AG09309 (cell line): ENCODE data around the gene PRXL2B.

Experiments used
- DNase-seq: peaks from one replicate; pipeline ENCODE4 v3.0.0-alpha.2; 2010; ENCODE audit warnings: low read depth
- H3K4me3 ChIP-seq: 2 replicates; pipeline ENCODE4 v1.5.1; 2011; ENCODE audit warnings: mild to moderate bottlenecking, low read depth, low read length, moderate library complexity; ENCODE audit not compliant: control insufficient read depth
- TF ChIP-seq, protein P1 (sequence below): IDR thresholded peaks from 2 replicates; pipeline ENCODE4 v1.5.1; 2011; ENCODE audit warnings: mild to moderate bottlenecking, low read depth, low read length, inconsistent platforms; ENCODE audit not compliant: insufficient read depth, control insufficient read depth; ENCODE audit errors: missing control alignments

The PRXL2B gene

GRCh38 chr1:2628191-2628932 lies 41.8 kb downstream of the PRXL2B start:
- no peak for DNase-seq
- H3K4me3 ChIP-seq, result no peak overlapping the region
- TF ChIP-seq, protein P1, sequence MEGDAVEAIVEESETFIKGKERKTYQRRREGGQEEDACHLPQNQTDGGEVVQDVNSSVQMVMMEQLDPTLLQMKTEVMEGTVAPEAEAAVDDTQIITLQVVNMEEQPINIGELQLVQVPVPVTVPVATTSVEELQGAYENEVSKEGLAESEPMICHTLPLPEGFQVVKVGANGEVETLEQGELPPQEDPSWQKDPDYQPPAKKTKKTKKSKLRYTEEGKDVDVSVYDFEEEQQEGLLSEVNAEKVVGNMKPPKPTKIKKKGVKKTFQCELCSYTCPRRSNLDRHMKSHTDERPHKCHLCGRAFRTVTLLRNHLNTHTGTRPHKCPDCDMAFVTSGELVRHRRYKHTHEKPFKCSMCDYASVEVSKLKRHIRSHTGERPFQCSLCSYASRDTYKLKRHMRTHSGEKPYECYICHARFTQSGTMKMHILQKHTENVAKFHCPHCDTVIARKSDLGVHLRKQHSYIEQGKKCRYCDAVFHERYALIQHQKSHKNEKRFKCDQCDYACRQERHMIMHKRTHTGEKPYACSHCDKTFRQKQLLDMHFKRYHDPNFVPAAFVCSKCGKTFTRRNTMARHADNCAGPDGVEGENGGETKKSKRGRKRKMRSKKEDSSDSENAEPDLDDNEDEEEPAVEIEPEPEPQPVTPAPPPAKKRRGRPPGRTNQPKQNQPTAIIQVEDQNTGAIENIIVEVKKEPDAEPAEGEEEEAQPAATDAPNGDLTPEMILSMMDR, result no peak

- DNase-seq, result no peak
- H3K4me3 ChIP-seq, result no peak overlapping the region
- TF ChIP-seq, protein P1, result no peak
Measured at GRCh38 chr1:2628933-2629626, 42.5 kb downstream of the PRXL2B start.

GRCh38 chr1:2629627-2630497 lies 43.3 kb downstream of the PRXL2B start:
- no peak for DNase-seq
- H3K4me3 ChIP-seq, result no peak overlapping the region
- TF ChIP-seq, protein P1, result no peak

GRCh38 chr1:2630498-2631135 lies 44.0 kb downstream of the PRXL2B start:
- DNase-seq, result no peak
- no peak overlapping the region for H3K4me3 ChIP-seq
- TF ChIP-seq, protein P1, result no peak

- DNase-seq, result no peak
- TF ChIP-seq, protein P1, result no peak
- H3K4me3 ChIP-seq, result no peak overlapping the region
Measured at GRCh38 chr1:2631136-2632050, 44.8 kb downstream of the PRXL2B start.
